GM21526 (cell line): ENCODE results near the gene TENM4.
"Not testable (repeated sequence)": the region's sequence is repeated elsewhere in the genome, so short reads cannot be mapped to it uniquely, and the experiment has no call there.

ENCODE experiments used
- ATAC-seq: cut with Tn5 transposase; IDR thresholded peaks from one replicate; pipeline ENCODE4 v1.9.1; 2021; ENCODE audit warnings: moderate library complexity; ENCODE audit not compliant: unreplicated experiment, low FRiP score

The TENM4 gene

GRCh38 chr11:78898266-78898775 lies 542.5 kb downstream of the TENM4 start:
- no peak for ATAC-seq

- ATAC-seq = no peak
Observed at GRCh38 chr11:78893996-78894395, 546.8 kb downstream of the TENM4 start.

- ATAC-seq = no peak
Observed at GRCh38 chr11:78889698-78890097, 551.1 kb downstream of the TENM4 start.

GRCh38 chr11:78886616-78887015 lies 554.2 kb downstream of the TENM4 start:
- ATAC-seq = no peak

GRCh38 chr11:78884761-78885160 lies 556.1 kb downstream of the TENM4 start:
- no peak for ATAC-seq

GRCh38 chr11:78883506-78883905 lies 557.3 kb downstream of the TENM4 start:
- no peak for ATAC-seq

GRCh38 chr11:78879094-78879980 lies 561.5 kb downstream of the TENM4 start:
- not testable (repeated sequence) for ATAC-seq

- no peak for ATAC-seq
Observed at GRCh38 chr11:78878631-78879030, 562.2 kb downstream of the TENM4 start.

- no peak for ATAC-seq
Observed at GRCh38 chr11:78876676-78877075, 564.2 kb downstream of the TENM4 start.

GRCh38 chr11:78870655-78871054 lies 570.2 kb downstream of the TENM4 start:
- no peak for ATAC-seq

- no peak for ATAC-seq
Observed at GRCh38 chr11:78869293-78869692, 571.5 kb downstream of the TENM4 start.

- no peak for ATAC-seq
Observed at GRCh38 chr11:78868563-78868962, 572.3 kb downstream of the TENM4 start.

- no peak for ATAC-seq
Observed at GRCh38 chr11:78860720-78861422, 580.0 kb downstream of the TENM4 start.

- no peak for ATAC-seq
Observed at GRCh38 chr11:78857688-78858087, 583.1 kb downstream of the TENM4 start.

- ATAC-seq = no peak
Observed at GRCh38 chr11:78856211-78856610, 584.6 kb downstream of the TENM4 start.

GRCh38 chr11:78855116-78855515 lies 585.7 kb downstream of the TENM4 start:
- no peak for ATAC-seq

- ATAC-seq = no peak
Observed at GRCh38 chr11:78853521-78853920, 587.3 kb downstream of the TENM4 start.

- no peak for ATAC-seq
Observed at GRCh38 chr11:78851878-78852586, 588.8 kb downstream of the TENM4 start.

- ATAC-seq = no peak
Observed at GRCh38 chr11:78850078-78850477, 590.8 kb downstream of the TENM4 start.

- ATAC-seq = no peak
Observed at GRCh38 chr11:78846269-78846668, 594.6 kb downstream of the TENM4 start.

- no peak for ATAC-seq
Observed at GRCh38 chr11:78845496-78845895, 595.3 kb downstream of the TENM4 start.
